NCI-H187 treated with DMSO at 0.1 percent for 48 hours (cell line): ENCODE results near the gene OSBPL10.
A peak's percentile ranks its signal among the peaks of the same experiment; 100 is the strongest.

Source experiments
- DNase-seq: peaks from one replicate; lab custom pipeline; 2025; lab: John Stamatoyannopoulos, UW

The OSBPL10 gene

DNA sequence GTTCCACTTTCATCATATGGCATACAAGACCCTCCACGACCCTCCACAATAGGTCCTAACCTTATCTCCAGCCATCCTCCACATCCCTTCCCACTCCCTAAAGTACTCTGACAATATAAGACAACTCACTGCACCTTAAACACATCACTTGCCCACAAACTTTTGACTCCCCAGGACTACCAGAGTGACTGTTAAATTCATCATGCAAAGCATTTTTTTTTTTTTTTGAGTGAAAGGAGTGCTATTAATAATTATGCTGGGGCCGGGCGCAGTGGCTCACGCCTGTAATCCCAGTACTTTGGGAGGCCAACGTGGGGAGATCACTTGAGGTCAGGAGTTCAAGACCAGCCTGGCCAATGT is 55.8 kb downstream of the OSBPL10 start:
- DNase-seq: no peak

DNA sequence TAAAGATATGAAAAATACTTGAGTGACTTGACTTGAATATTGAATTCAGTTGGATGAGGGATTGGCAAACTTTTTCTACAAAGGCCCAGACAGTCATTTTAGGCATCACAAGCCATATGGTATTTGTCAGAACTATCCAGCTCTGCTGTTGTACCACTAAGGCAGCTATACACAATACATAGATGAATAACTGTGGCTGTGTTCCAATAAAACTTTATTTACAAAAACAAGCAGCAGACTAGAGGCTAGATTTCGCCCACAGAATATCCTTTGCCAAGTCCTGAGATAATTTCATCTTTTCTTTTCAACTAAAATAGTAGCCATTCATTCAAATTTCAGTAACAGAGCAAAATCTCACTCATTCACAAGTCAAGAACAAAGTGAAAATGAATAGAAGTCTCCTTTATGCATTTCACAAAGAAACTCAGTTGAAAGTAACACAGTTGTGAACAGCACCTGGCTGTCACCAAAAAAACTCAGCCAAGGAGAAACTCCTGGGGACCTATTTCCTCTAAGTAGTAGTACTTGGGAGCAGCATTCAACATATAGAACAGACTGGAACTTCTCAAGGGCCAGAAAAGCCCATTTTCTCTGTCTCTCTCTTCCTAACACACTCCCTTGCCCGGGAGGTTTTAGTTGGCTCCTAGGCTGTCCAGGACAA is 56.3 kb downstream of the OSBPL10 start:
- DNase-seq: no peak

GRCh38 chr3:31922962-31923361 is 58.1 kb downstream of the OSBPL10 start:
- no peak for DNase-seq

- no peak for DNase-seq
Observed at GRCh38 chr3:31921837-31922236, 59.2 kb downstream of the OSBPL10 start.

DNA sequence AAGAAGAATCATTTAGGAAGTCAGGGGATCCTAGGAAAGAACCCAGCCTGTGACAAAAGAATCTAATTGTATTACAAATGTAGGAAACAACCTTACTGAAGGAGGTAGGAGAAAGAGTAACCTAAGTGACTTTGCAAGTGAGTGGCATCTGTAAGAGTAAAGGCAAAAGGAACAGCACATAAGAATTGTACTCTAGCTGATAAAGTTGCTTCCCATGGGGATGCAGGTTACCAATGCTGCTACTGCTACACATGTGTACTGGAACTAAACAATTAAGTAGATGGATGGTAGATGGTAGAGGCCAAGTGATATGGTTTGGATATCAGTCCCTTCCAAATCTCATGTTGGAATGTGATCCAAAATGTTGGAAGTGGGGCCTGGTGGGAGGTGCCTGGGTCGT is 60.8 kb downstream of the OSBPL10 start:
- no peak for DNase-seq

DNA sequence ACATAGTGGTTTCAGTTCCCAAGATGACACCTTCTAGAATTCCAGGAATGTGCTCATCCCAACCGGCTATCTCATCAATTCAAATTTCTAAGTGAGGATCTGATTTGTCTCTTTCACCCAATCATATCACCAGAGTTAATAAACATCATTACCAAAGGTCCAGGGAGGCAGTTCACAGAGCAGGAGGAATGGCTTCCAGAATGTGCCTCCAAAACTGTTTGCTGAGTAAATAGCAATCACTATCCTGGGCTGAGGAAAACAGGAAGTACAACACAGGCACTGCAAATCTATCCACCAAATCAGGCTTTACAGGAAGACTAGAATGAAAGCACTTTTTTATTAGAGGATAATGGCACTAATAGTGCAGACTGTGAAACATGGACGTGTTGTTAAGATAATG is 61.5 kb downstream of the OSBPL10 start:
- no peak for DNase-seq

DNA sequence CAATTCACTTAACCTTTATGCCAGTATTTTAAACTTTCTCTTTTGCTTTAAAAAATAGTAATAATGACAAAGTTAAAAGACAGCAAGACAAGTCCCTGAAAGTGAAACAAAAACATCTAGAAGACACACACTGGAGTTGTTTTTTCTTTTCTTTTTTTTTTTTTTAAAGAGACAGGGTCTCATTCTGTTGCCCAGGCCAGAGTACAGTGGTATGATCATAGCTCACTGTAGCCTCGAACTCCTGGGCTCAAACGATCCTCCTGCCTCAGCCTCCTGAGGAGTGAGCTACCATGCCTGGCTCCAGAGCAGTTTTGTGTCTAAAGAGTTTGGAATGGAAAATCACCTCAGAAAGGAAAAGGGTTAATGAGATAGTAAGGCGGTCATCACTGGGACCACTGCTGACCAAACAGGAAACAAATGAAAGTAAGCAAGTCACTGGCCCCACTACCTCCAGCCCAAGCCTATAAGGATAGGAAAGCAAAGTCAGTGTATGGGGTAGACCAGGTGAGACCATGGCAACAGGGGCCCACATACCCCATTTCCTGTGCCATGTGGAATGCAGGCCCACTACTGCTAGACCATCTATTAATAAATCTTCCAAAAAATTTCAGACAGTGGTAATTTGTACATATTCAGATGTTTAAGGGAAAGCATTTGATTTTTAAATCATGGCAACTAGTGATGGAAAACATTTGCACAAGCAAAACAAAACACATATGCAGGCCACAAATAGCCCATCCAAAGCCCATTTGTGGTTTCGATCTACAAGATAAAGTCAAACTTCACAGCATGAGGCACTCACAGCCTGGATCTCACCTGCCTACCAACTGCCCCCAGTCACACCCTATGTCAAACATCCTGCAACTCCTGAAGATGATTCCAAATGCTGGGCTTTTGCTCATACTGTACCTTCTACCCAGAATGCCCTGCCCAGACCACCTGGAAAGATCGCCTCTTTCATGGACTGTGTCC is 62.6 kb downstream of the OSBPL10 start:
- DNase-seq: no peak

DNA sequence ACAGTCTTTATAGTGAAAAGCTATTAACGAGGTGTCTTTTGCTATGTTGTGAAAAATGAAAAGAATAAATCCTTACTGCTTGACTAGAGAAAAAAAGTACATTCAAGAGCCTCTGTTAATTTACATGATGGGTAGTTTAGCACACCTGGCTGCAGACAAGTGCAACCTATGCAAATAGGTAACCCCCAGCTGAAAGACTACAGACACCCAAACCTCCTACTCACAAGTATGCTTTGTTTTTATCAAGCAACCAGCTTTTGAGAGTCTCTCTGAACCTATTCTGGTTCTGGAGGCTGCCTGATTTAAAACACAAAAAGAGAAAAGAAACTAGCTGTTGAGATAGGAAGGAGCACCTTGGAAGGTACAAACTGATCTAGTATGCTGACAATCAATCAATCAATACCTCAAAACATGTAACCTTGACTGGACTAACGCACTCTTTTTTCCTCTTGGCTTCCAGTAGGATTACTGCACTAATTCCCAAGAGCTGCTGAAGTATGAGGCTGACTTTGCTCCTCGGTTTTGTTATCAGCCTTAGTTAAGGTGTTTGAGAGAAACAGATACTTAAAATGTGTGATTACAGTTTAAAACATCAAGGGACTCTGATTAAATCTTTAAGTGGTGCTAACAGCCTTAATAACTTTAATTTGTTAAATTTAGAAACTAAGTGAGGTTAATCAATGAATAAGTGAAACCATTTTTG is 63.6 kb downstream of the OSBPL10 start:
- DNase-seq: no peak

GRCh38 chr3:31911643-31912042 is 69.4 kb downstream of the OSBPL10 start:
- DNase-seq: no peak

GRCh38 chr3:31911124-31911523 is 69.9 kb downstream of the OSBPL10 start:
- DNase-seq: no peak

GRCh38 chr3:31909455-31909854 is 71.6 kb downstream of the OSBPL10 start:
- DNase-seq: no peak

DNA sequence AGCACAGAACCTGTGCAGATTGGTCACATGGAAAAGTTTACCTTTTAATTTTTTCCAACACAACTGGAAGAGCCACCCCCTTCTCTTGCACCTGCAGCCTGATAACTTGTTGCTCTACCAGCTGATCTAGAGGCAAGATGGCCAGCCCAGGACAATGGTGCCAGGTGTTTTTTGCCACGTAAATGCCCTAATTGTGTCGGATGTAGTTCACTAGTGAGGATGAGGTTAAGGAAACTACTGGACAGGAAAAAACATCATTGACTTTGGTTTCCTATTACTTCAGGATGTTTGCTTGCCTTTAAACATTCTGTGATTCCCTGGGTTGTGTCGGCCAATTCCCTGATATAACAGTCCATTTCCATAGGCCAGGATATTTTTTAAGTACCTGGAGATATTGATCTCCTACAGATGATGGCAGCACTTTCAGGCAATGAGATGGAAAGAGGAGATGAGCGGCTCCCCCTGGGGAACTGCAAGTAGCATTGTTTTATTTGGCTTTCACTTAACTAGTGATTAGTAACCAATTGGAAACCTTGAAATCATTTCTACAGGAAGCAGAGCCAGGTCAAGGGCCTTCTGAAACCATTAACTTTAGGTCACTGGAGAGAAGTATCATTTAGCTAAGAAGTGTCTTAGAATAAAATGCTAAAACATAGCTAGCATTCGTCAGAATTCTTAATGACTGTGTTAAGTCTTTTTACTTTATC is 72.5 kb downstream of the OSBPL10 start:
- peak; percentile 20 for DNase-seq

DNA sequence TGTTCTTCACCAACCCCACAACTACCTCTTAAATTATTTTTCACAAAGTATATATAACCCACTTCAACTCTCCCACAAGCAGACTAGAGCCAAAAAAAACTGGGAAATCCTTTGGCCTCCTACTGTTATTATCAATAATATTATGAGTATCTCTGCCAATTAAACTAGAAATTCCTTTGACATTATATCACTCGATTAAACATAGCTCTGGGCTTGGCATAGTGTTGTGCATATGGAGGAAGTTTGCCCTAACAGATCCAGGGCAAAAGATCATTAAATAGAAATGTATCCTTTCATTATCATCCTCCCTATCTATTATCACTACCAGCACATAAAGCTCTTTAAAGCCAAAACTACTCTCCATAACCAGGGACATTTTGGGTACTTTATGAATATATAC is 74.9 kb downstream of the OSBPL10 start:
- no peak for DNase-seq

GRCh38 chr3:31903686-31904431 is 77.2 kb downstream of the OSBPL10 start:
- DNase-seq: no peak

DNA sequence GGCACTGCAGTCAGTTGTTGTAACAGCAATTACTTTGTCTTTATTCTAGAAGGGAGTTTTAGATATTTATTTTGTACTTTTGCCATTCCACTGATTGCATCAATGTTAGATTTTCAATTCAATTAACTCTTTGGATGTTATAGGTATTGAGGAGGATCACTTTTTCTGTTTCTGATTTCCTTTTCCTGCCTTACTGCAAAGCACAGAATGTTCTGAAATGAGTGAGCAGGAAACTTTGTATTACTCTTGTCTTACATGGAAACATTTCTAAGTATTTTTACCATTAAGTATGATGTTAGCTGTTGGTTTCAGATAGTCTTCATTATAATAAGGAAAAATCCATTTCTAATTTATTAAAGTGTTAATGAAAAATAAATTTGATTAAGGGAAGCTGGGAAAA is 80.5 kb downstream of the OSBPL10 start:
- no peak for DNase-seq

- no peak for DNase-seq
Observed at GRCh38 chr3:31896648-31897433, 84.2 kb downstream of the OSBPL10 start.

DNA sequence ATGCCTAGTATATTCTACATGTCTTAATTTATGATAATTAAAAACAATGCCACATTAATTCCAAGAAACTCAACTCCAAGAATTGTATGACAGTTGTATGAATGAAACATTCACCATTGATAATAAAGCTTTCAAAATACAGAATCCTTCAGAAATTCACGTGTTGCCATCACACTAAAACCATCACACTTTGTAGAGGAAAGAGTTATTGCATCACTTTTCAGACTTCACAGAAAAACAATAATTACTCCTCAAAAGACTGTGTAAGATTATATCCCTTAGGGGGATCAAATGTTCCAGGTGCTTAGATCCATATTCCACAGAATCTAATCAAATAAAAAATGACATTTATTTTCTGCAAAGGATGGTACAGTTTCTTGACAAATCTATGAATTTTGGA is 85.0 kb downstream of the OSBPL10 start:
- no peak for DNase-seq

DNA sequence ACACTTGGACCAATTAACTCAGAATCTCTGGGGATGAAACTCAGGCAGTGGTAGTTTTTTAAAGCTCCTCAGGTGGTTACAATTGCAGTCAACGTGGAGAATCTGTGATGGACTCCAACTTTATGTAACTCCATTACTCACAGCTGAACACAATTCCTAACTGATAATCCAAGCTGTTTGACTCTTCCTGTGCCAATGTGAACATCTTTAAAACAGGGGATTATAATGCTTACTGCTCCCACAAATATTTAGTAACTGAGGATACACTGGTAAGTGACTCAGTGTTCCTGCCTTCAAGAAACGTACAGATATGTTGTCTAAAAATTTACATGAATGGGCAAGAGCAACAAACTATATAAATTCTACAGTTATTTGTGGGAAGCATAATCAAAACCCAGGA is 85.6 kb downstream of the OSBPL10 start:
- no peak for DNase-seq

GRCh38 chr3:31892916-31893573 is 88.0 kb downstream of the OSBPL10 start:
- DNase-seq: no peak

DNA sequence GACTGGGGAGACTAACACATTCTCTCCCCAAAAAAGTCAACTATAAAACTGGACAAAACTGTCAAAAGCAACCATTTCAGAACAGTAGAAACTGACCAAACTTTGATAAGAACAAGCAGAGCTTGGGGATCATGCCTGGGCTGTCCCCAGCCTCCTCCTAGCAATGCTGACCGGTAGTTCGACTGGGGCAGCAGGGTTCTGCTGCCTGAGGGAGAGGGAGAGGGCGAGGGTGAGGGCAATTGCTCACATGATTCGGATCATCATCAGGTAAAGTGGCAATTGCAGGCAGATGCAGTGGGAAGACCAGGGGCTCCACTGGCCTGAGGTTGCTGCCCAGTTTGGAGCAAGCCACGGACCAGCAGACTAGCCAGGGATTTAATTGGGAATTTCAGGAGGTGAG is 88.6 kb downstream of the OSBPL10 start:
- DNase-seq: no peak
